Cortex of kidney (tissue), 1 donor: ENCODE measurements around the gene CRELD2.
"Not testable (repeated sequence)": the region's sequence is repeated elsewhere in the genome, so short reads cannot be mapped to it uniquely, and the experiment has no call there.

Experiments used
- DNase-seq: peaks from one replicate; lab custom pipeline; 2025; lab: John Stamatoyannopoulos, UW

The CRELD2 gene

DNA sequence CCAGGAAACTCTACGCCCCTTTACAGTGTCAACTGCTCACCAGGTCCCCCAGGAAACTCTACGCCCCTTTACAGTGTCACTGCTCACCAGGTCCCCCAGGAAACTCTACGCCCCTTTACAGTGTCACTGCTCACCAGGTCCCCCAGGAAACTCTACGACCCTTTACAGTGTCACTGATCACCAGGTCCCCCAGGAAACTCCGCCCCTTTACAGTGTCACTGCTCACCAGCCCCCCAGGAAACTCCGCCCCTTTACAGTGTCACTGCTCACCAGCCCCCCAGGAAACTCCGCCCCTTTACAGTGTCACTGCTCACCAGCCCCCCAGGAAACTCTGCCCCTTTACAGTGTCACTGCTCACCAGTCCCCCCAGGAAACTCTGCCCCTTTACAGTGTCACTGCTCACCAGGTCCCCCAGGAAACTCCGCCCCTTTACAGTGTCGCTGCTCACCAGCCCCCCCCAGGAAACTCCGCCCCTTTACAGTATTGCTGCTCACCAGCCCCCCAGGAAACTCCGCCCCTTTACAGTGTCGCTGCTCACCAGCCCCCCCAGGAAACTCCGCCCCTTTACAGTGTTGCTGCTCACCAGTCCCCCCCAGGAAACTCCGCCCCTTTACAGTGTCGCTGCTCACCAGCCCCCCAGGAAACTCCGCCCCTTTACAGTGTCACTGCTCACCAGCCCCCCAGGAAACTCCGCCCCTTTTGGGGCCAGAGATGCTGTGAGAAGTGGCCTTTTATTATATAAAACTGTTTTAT, 26.8 kb downstream of the CRELD2 start:
- DNase-seq, result not testable (repeated sequence)

DNA sequence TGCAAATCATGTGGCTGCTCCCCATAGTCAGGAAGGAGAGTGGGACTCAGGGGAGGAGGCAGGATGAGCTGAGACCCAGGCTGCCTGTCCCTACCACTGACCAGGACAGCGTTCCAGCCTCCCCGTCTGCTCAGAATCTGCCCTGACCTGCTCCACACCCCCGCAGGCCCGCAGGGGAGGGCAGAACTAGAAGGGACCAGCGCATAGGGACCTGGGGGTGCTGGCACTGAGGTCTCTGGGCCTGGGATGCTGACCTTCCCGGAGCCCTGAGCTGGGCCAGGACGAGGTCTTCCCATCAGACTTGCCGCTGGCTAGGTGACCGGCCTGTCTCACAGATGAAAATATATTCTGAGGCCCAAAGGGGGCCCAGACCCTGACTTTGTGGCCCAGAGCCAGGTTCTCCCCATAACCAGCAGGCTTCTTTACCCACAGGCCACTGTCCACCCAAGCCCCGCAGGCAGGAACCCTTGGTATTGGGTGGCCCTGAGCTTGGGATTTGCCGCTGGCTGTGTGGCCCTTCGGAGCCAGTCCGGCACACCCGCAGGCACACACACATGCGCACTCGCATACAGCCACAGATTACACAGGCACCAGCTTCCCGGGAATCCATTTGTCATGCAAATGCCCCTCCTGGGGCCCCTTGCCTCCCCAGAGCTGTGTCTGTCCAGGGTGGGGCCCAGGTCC, 28.3 kb downstream of the CRELD2 start:
- DNase-seq, result no peak

DNA sequence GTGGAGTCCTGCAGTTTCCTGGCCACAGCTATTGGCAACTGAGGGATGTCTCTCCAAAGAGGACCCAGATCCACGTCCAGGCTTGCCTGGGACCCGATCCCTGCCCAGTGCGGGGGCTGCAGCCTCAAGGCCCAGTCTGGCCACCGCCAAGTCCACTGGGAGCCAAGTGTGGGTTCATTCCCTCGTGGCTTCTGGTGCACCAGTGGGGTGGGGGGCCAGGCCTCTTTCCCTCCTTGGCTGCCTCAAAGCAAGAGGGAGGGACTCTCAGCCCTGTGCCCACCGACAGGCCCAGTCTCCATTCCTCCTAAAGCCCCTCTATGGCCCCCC, 28.8 kb downstream of the CRELD2 start:
- no peak for DNase-seq

DNA sequence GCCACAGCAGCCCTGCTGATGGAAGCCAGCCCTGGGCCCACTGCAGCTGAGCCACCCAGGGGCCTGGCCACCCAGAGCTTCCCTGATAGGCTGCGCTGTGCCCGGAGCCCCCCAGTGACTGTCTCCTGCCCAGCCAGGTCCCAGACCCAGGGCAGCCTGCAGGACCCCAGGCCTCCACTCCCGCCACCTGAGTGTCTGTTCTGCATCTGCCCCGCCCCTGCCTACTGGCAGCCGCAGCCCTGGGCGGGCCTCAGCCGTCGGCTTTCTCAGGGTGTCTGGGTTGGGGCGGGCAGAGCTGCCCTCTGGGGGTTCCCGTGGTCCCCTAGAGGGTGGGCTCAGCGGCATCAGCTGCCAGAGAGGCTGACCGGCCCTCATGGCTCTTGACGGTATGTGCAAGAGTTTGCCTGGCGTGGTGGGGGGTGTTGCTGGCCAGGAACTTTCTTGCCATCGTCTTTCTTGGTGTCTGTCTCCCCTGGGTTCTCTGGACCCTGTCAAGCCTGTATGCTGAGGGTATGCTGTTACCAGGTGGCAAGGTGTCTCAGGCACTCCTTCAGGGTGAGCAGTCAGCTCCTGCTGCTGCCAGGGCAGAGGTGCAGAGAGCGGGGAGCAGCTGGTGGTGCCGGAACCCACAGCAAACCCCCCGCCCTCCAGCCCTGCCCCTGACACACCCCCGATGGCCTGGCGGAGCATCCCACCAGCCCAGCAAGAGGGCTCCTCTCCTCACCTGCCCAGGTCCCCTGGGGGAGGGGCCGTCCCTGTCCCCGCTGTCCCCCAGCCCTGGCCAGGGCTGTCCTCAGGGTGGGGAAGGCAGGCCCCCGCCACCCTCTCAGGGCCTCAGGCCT, 29.9 kb downstream of the CRELD2 start:
- no peak for DNase-seq

DNA sequence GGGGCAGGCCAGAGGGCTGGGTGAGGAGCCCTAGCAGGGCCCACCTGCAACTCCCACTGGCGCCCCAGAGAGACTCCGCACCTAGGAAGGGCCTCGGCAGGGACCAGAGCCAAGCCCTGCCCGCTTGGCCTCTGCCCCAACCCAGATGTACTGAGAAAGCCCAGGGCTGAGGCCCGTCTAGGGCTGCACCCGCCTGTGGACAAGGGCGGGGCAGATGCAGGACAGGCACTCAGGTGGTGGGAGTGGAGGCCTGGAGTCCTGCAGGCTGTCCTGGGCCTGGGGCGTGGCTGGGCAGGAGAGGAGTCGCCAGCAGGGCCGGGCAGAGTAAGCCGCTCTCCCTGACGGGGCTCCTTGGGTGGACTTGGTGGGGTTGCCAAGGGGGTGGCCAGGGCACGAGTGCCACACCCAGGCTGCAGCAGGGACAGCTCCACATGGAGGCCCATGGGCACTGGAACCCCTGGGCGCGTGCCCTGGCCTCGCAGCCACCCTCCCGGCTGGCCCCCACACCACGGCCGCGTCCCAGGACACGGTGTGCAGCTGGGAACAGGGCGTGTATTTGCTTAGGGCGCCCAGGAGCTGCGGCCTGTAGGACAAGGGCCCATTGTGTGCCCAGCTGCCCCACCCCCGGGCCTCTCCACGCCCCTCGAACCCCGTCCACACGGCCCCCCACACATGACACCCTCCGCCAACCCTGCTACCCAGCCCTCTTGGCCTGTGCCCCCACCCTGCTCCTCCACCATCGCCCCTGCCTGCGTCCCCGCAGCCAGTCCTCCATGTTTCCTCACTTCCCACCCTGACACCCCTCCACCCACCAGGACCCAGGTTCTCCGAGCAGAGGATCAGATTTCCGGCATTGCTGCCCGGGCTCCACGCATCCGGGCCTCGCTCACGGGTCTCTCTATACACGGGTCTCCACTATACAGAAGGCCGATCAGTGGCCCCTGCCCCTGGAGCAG, 30.8 kb downstream of the CRELD2 start:
- no peak for DNase-seq

DNA sequence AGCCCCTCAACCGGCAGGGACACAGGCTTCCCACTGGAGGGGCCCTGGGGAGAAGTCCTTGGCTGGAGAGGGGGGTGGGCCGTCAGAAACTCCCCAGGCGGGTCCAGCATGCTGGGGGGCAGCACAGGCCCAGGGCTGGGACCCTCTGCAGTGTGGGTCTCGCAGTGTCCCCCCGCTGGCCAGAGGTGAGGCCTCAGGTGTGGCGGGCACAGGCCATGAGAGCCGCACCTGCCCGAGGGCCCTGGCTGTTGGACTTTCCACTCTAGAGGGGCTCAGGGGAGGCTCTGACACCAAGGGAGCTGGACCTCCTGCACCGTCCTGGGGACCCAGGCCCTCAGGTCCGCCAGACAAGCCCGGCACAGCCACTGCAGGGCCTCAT, 31.5 kb downstream of the CRELD2 start:
- DNase-seq, result no peak

DNA sequence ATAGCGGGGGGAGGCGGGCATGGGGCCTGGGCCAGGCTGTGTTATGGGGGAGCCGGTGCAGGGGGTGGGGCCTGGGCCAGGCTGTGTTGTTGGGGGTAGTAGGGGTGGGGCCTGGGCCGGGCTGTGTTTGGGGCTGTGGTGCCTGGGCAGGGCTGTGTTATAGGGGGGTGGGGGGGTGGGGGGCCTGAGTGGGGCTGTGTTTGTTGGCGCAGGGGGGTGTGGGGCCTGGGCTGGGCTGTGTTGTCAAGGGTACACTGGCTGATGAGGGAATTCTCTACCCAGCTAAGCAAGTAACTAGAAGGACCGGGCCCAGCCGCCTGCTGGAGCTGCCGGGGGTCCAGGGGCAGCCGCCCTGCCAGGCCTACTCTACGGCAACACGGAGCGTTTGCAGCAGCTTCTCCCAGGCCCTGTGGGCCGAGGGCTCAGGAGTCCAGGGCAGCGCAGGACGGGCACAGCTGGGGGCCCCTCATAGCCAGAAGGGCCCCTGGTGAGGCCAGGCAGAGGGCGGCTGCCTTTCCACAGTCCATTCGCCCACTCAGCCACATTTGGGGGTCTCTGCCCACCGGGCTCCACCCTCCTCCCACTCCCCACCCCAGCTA, 32.1 kb downstream of the CRELD2 start:
- DNase-seq, result no peak

DNA sequence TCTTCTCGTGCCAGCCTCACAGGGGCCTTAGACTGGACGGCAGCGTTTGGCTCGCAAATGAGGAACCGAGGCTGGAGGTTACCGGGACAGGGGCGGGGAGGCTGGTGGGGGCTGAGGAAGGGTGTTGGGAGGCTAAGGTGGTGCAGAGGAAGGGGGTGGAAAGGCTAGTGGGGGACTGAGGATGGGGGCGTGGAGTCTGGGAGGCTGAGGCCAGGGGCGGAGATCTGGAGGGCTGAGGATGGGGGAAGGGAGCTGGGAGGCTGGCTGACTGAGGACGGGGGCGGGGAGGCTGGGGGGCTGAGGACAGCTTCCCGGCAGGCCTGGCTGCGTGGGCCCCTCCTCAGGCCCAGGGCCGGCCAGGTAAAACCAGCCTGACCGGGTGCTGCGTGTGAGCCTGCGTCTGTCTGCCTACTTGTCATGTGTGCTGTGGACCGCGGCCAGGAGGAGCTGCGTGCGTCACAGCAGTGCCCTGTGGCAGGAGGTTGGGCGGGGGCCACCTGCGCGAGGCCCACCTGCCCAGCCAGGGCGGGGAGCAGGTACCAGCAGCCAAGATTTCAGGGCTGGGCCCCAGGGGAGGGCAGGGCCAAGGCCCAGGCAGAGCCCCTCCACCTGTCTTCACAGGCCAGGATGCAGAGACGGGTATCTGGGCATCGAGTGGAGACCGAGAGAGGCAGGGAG, 32.7 kb downstream of the CRELD2 start:
- no peak for DNase-seq

DNA sequence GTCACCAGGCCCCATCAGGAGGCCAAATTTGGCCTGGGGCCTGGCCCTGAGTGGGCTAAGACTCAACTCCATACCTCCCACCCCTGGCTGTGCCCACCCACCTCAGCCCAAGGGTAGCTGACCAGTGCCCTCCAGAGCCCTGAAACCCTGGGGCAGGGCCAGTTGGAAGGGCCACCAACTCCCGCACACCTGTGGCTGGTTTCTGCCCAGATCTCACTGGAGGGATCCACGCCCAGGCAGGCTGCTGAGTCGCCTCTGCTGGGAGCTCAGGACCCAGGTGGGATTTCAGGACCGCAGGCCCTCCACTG, 33.2 kb downstream of the CRELD2 start:
- no peak for DNase-seq

DNA sequence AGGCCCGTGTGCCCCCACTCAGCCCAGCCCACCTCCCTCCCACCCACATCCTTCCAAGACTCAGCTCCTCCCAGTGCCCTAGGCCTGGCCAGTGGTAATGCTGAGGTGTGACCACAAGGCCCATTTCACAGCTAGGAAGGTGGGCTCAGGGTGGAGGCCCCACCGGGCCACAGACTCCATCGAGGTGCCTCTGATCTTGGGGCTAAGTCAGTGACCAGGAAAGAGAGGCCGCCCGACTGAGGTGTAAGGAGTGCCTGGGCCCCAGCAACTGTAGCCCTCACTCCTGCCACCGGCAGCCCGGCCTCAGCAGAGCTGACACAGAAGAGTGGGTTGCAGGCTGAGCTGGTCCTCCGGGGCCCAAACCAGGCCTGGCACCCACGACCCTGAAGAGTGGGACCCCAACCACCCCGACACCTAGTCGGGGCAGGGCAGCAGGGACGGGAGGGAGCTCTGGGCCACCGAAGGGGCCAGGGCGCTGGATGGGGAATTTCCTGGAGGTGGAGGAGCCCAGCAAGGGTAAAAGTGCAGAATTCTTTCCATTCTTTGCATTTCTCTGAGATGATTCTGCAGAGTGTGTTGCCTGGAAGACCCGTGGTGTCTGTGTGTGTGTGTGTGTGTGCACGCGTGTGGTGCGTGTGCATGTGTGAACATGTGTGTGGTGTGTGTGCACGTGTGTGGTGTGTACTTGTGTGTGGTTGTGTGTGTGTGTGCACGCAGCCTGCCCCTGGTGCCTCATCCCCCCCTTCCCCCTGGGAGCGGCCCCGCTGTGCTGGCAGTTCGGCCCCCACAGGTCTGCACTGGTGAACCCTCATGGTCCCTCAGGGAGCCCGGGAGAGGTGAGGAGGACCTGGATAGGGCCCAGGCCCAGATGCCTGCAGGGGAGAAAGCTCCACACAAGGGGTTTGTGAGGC, 33.8 kb downstream of the CRELD2 start:
- DNase-seq, result no peak

DNA sequence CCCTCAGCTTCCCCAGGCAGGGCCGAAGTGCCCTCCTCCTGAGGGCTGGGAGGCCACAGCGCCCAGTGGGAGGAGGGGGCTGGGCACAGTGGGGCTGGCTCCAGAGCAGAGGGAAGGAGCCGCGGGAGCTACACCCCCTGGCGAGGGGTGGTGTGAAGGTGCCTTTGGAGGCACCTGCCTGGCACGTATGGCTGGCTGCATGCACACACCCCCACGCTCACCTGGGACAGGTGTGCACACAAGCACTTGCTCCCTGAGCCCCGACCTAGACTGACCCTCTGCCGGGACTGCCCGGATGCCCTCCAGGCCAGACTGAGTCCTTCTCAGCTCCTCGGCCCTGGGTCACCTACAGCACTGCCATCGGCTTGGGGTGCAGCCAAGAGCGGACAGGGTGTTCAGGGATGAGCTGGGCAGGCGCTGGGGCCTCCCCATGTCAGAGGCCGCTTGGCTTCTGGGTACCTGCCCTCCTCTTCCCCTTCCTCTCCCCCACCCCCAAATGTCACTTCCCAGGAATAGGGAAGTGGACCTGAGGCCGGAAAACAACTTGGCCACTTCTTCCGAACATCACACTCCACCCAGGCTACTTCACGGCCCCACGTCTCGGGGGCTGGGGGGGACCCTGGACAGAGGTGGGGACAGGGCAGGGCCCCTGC, 34.7 kb downstream of the CRELD2 start:
- no peak for DNase-seq

DNA sequence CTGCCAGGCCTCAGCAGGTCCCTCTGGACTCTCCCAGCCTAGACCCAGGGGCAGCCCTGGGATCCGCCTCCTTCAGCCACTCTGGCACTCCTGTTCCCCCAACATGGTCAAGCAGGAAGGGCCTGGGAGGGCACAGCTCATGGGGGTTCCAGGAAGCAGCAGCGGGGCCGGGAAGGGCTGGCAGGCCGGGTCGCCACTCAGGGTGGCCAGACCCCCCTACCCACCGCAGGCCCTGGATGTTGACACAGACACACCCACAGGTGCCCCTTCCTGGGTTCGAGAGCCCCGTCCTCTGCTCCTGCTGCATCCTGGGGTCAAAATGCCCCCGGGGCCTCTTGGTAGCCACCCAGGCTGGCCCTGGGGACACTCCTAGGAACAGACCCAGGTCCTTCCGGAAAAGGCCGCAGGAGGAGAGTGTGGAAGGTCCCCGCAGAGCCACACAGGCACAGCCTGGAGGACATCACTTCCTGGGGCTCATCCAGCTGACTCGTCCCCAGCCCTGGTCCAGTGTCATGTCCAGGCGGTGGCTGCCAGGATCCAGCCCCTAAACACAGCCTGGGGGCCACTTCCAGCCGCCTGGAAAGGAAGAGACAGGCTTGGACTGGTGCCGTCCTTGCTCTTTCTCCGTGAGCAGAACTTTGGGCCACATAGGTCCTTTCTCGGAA, 35.4 kb downstream of the CRELD2 start:
- no peak for DNase-seq

DNA sequence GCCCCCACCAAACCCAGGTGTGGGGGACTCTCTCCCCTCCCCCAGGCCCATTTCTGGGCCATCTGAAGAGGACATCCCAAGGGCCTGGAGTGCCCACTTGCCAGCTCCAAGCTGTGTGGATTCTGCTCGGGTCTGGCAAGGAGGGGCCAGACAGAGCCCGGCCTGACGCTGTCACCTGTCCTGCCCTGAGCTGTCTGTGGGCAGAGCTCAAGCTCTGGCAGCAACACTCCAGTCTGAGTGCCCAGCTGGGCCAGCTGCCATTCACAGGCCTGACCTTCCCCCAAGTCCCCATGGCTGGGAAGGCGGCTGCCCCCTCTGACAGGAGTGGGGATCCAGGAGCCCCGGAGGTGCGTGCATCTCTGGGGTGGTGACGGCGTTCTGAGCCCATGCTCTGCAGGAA, 35.9 kb downstream of the CRELD2 start:
- no peak for DNase-seq

DNA sequence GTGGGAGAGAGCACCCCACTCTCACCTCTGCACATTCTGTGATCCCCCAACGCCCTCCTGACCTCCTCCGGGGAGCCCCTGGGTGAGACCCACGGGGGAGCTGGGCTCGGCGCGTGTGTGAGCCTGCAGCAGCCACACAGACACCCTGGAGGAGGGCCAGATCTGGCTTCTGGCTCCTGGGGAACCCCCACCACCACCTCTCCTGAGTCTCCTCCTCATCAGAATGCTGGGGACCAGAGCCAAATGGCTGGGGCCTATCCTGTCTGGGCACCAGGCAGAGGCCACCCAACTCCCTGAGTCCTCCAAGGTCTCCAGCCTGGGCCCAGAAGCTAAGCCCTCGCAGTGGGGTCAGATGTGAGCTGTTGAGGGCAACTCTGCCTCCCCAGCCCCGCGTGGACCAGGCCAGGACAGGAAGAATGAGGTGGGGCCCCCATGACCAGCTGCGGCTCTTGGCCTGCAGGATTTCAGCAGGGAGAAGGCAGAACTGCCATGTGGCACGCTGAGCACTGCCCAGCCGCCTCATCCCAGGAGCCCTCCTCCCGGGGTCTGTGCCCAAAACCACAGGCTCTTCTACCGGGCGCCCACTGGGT, 36.7 kb downstream of the CRELD2 start:
- no peak for DNase-seq

DNA sequence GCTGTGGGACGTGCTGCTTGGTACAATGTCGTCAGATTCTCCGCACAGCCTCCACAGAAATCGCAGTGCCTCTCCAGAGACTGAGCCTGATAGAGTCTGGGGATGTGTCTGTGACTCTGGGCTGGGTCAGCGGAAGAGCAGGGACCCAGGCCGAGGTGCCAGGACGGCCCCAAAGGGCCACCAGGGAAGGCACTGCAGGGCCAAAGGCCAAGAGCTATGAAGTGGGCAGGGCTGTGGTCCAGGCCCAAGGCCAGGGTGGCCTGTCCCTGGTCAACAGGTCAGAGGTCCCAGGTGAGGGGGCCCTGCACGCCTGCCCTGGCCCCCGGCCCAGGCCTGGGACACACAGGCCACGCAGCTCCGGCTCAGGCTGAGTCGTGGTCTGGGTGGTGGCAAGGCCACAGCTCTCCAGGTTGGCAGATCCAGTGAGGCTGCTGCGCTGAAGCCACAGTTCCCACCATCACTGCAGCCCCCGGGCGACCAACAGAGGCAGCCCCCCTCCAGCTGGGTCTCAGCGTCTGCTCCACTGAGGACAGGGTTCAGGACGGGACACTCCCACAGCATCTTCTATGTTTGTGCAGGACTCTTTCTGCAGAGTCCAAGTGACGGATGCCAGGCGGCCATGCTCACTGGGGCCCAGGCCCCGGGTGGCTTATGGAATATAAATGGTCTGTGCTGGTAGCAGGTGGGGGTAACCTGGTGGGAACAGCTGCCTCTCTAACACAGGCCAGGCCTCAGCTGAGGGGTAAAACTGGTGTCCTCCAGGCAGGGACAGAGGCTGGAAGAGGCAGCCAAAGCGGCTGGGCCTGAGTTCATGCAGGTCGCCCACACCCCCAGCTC, 37.4 kb downstream of the CRELD2 start:
- DNase-seq, result no peak

DNA sequence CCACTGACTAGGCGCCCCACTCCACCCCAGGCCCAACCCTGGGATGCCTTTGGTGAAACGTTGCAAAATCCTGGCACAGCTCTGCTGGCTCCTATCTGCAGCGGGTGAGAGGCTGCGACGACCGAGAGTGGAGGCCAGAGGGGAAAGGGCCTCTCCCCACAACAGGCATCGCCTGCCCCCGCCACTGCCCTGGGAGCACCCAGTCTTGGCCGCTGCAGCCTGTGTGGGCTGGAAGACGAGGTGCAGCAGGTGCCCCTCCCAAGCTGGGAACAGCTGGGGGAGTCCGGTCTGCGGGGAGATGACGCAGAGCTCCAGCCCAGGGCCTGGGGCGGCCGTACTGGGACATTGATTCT, 38.0 kb downstream of the CRELD2 start:
- DNase-seq, result no peak

DNA sequence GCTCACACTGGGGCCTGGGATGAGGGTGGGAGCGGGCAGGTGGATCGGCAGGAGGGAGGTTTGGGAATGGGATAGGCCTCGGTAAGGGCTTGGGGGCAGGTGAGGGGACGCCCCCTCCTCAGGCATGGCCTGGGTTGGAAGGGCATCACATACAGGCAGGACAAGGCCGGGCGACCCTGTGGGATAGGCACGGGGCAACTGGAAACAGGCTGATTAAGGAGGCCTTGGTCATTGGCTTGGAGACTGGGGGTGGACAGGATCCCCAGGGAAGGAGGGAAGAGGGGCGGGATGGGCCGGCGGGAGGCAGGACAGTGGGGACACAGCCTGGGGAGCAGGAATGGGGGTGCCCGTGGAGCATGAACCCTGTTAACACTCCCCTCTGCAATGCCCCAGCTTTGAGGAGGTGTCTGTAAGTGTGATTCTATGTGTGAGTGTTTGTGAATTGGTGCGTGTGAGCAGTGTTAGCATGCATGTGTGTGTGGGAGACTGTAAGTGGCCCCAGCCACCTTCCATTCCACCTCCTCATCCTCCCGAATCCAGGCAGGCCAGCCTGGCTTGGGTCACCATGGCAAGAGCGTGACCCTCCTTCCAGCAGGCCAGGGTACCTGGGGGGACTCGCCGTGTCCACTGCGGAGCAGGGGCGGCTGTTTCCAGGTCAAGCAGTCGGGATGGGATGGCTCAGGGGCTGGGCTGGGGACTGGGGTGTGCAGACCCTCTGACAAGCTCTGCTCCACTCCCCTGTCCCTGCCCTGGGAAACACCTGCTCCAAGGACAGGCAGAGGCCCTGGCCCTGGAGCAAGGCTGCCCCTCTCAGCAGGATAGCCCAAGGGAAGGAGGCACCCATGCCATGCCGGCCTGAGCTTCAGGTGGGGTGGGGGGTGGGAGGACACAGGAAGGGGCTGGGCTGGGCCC, 38.7 kb downstream of the CRELD2 start:
- DNase-seq, result no peak
